Endothelial cell (in vitro differentiated cells): ENCODE data around the gene ZNF821. TPM values are rescaled to one million over a fixed set of nuclear protein-coding genes. Genes with fewer than 3 reads are reported as not detected.

Experiments
- DNase-seq: peaks from one replicate; pipeline ENCODE4 v3.0.0; 2021; ENCODE audit warnings: low spot score
- H3K27ac Mint-ChIP-seq: one replicate; pipeline ENCODE4 v1.8.0; 2021; ENCODE audit warnings: mixed read lengths, inconsistent platforms; ENCODE audit not compliant: unreplicated experiment
- H3K27me3 Mint-ChIP-seq: one replicate; pipeline ENCODE4 v1.8.0; 2021; ENCODE audit warnings: mild to moderate bottlenecking, moderate library complexity, mixed read lengths, inconsistent platforms; ENCODE audit not compliant: unreplicated experiment
- H3K36me3 Mint-ChIP-seq: one replicate; pipeline ENCODE4 v1.8.0; 2021; ENCODE audit warnings: mild to moderate bottlenecking, low read depth, mixed read lengths, inconsistent platforms; ENCODE audit not compliant: unreplicated experiment
- H3K4me1 Mint-ChIP-seq: one replicate; pipeline ENCODE4 v1.8.0; 2021; ENCODE audit warnings: mild to moderate bottlenecking, mixed read lengths, inconsistent platforms; ENCODE audit not compliant: unreplicated experiment
- H3K4me3 Mint-ChIP-seq: one replicate; pipeline ENCODE4 v1.8.0; 2021; ENCODE audit warnings: mild to moderate bottlenecking, mixed read lengths, inconsistent platforms; ENCODE audit not compliant: unreplicated experiment
- H3K9me3 Mint-ChIP-seq: one replicate; pipeline ENCODE4 v1.8.0; 2021; ENCODE audit warnings: mixed read lengths, inconsistent platforms; ENCODE audit not compliant: unreplicated experiment
- total RNA-seq: library from RNA; stranded (reverse); fragmentation: NEBNext Ultra II Directional; extraction: Animal tissue kit (Norgen Biotek cat#: 25700); gene quantifications from one replicate; pipeline ENCODE4 v1.2.1, GENCODE V29; 2021; ENCODE audit not compliant: unreplicated experiment
- TF ChIP-seq, protein P1 (sequence below): fragments of 200-600 bp; sonication (generic); IDR thresholded peaks from one replicate; pipeline ENCODE4 v1.5.0; 2021; ENCODE audit warnings: antibody characterized with exemption; ENCODE audit not compliant: unreplicated experiment

ZNF821 gene
- total RNA-seq, 1 donor from 2014 or later = 17.7 TPM

DNA sequence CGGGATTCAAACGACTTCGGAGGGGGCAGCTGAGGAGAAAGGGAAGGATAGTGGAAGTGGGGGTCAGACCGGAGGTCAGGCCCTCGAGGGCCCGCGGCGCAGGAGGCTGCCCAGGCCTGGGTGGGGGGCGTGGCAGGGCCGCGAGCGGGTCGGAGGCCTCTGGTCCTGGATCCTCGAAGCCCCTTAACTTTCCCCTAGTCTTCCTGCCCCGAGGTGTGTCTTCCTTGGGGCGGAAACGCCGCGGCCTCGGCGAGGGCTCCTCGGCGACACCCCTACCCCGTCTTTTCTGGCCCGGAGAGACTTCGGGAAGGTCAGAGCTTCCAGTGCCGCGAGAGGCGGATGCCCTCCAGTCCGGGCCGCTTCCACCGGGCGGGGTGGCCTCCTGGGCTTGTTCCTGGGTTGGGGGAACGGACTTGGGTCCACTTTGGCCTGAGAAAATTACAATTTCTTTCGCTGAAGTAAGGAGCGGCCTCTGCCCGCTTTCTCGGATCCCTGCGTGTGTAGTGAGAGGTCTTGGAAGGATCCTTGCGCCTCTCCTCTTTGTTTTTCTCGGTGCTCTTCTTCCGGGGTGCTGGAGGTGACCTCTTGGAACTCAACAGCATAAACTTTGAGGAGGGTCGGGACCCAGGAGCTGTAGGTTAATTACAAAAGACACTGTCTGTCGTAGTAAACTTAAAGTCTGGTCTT is 11.8 kb upstream of the ZNF821 start:
- Mint-ChIP-seq H3K27ac (peak overlapping the region; percentile 99), H3K27me3 (peaks cover 12% of the 10 kb centered on the region), H3K36me3 (peaks cover 4% of the 10 kb centered on the region), H3K9me3 (no peaks in the 10 kb centered on the region), H3K4me1 (peaks cover 9% of the 10 kb centered on the region), H3K4me3 (peak overlapping the region; percentile 99)
- DNase-seq = peak; percentile 50
- TF ChIP-seq, protein P1, sequence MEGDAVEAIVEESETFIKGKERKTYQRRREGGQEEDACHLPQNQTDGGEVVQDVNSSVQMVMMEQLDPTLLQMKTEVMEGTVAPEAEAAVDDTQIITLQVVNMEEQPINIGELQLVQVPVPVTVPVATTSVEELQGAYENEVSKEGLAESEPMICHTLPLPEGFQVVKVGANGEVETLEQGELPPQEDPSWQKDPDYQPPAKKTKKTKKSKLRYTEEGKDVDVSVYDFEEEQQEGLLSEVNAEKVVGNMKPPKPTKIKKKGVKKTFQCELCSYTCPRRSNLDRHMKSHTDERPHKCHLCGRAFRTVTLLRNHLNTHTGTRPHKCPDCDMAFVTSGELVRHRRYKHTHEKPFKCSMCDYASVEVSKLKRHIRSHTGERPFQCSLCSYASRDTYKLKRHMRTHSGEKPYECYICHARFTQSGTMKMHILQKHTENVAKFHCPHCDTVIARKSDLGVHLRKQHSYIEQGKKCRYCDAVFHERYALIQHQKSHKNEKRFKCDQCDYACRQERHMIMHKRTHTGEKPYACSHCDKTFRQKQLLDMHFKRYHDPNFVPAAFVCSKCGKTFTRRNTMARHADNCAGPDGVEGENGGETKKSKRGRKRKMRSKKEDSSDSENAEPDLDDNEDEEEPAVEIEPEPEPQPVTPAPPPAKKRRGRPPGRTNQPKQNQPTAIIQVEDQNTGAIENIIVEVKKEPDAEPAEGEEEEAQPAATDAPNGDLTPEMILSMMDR = no peak

DNA sequence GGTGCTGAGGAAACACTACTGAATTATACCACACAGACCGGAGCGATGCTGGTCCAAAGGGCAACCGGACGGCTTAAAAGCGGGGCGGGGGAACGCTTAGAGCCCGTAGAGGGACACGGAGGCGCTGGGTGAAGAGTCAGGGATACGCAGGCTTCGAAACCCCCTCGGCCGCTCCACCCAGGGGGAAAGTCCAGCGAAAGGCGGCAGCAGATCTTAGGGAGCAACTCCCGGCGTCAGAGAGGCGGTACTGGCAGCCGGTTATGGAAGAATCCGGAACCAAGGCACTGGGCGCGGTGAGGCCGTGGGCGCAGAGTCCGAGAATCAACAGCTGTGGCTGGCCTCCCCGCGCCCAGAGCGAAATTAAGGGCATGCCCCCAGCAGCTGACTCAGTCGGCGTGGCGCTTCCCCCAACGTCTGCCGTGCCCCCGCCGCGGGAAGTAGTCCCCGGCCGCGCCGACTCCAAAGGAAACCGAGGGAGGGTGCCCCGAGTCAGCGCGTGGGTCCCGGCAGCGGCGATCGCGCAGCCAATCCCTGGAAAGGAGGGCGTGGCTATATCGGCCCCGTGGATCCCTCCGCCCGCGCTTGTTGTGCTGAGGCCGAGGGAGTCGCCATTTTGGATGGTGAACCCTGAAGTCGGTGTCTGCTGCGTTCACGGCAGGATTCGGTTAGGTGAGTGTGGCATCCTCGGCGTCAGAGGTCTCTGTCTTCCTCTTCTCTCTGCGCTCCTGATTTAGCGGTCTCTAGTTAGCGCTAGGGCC is 11.1 kb upstream of the ZNF821 start, which contains the start of gene IST1:
TSS of gene IST1 (plus strand) at position 611 of the 758 bp plus-strand sequence. CDS start 20,110 bp downstream, outside the sequence.
- Mint-ChIP-seq H3K4me1 (peaks cover 6% of the 10 kb centered on the region), H3K4me3 (peak within 1 kb of the TSS; percentile 99), H3K9me3 (no peaks in the 10 kb centered on the region), H3K36me3 (peaks cover 4% of the 10 kb centered on the region), H3K27ac (peak within 1 kb of the TSS; percentile 99), H3K27me3 (peaks cover 12% of the 10 kb centered on the region)
- peak; percentile 97 for DNase-seq
- TF ChIP-seq, protein P1 = no peak

DNA sequence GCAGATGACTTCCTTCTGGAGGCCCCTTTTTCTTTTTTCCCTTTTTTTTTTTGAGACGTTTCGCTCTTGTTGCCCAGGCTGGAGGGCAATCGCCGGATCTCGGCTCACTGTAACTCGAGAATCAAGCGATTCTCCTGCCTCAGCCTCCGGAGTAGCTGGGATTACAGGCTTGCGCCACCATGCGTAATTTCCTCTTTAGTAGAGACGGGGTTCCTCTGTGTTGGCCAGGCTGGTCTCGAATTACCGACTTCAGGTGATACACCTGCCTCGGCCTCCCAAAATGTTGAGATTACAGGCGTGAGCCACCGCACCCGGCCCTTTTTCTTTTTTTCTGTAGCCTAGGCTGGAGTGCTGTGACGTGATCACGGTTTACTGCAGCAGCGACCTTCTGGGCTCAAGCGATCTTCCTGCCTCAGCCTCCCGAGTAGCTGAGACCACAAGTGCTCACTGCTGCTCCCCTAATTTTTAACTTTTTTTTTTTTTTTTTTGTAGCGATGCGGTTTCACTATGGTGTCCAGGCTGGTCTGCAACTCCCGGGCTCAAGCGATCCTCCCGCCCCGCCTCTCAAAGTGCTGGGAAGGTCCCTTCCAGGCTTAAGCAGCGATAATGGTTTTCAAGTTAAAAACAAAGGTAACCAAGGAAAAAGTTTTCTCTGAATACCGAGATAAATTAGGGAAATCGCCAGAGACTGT is 10.4 kb upstream of the ZNF821 start:
- TF ChIP-seq, protein P1 = no peak
- H3K4me3 Mint-ChIP-seq = peak overlapping the region; percentile 99
- H3K27me3 Mint-ChIP-seq = peaks cover 12% of the 10 kb centered on the region
- peaks cover 4% of the 10 kb centered on the region for H3K36me3 Mint-ChIP-seq
- peaks cover 5% of the 10 kb centered on the region for H3K4me1 Mint-ChIP-seq
- H3K27ac Mint-ChIP-seq = peak overlapping the region; percentile 99
- no peaks in the 10 kb centered on the region for H3K9me3 Mint-ChIP-seq
- DNase-seq = peak; percentile 38

DNA sequence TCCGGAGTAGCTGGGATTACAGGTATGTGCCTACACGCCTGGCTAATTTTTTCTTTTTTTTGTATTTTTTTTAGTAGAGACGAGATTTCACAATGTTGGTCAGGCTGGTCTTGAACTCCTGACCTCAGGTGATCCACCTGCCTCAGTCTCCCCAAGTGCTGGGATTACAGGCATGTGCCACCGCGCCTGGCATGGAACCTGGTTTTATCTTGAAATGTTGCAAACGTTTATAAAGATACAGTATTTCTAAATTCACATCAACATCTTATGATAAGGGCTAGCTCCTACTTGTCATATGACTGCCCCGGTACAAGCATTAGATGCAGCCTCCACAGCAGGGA is 9.9 kb upstream of the ZNF821 start:
- peak overlapping the region; percentile 99 for H3K4me3 Mint-ChIP-seq
- no peaks in the 10 kb centered on the region for H3K9me3 Mint-ChIP-seq
- H3K27me3 Mint-ChIP-seq = peaks cover 12% of the 10 kb centered on the region
- H3K36me3 Mint-ChIP-seq = peaks cover 4% of the 10 kb centered on the region
- H3K27ac Mint-ChIP-seq = peak overlapping the region; percentile 99
- DNase-seq = no peak
- peaks cover 5% of the 10 kb centered on the region for H3K4me1 Mint-ChIP-seq
- TF ChIP-seq, protein P1 = no peak
